GM20000 (cell line): Measurements from ENCODE around the gene DDX24.

Experiments
- DNase-seq: peaks from one replicate; pipeline ENCODE4 v3.0.0; 2012; ENCODE audit warnings: low spot score
- CTCF ChIP-seq: IDR thresholded peaks from 2 replicates; pipeline ENCODE4 v1.5.1; 2012; ENCODE audit warnings: mild to moderate bottlenecking, control low read depth; ENCODE audit errors: extremely low read depth, missing control alignments

DDX24 gene

DNA sequence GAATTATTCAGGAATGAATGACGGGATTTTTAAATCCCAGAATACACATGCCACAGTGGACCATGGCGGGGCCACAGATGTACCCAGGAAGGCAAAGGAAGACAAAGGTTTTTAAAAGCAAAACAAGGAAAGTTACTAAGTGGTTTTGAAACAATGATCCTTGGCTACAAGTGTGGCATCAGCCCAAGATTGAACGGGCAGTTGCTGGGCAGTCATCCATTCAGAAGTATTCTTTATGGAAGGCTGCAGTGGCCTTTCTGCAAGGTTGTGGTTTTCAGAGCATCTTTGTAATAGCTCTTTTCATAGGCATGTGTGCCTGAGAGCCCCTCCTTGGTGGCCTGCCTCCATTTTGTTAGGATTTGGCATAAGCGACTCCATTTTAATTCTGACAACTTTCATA, 16.1 kb upstream of the DDX24 start:
- DNase-seq, result no peak
- TF ChIP-seq CTCF, result no peak

DNA sequence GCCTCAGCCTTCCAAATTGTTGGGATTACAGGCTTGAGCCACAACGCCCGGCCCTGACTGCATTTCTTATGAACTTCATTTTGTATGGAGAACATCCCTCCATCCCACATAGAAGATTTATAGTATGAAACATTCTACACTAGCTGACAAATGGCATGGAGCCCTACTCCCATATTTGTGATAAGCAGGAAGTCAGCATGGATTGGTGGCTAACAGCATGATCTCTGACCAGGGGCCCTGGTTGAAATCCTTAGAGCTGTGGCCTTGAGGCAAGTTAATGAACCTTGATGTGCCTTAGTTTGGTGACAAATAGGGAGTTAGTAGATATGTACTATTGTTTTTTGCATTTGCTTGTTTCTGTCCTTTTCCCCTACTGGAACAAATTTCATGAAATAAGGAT, 12.4 kb upstream of the DDX24 start:
- no peak for TF ChIP-seq CTCF
- DNase-seq, result no peak

GRCh38 chr14:94089479-94089878, 8.5 kb upstream of the DDX24 start:
- DNase-seq, result no peak
- no peak for TF ChIP-seq CTCF

GRCh38 chr14:94088516-94088915, 7.5 kb upstream of the DDX24 start:
- TF ChIP-seq CTCF, result no peak
- no peak for DNase-seq

GRCh38 chr14:94087891-94088290, 6.9 kb upstream of the DDX24 start:
- TF ChIP-seq CTCF, result no peak

GRCh38 chr14:94081386-94081820, 401 bp upstream of the DDX24 start:
- no peak for DNase-seq

More at GRCh38 chr14:94087891-94088290, 6.9 kb upstream of the DDX24 start:
- DNase-seq, result no peak

More at GRCh38 chr14:94081386-94081820, 401 bp upstream of the DDX24 start:
- TF ChIP-seq CTCF, result no peak
